ENCODE measurements around the gene DHCR24. TPM values are rescaled to one million over a fixed set of nuclear protein-coding genes. Genes with fewer than 3 reads are reported as not detected.

DHCR24 gene
- total RNA-seq, 1 donor = 151 TPM

- TF ChIP-seq CTCF (IDR thresholded peaks at IDR 0.05; ENCODE audit: extremely low read depth, low read depth, low read length) = no peak
- H4K20me1 ChIP-seq (ENCODE audit: insufficient read depth, low read length) = no peaks in the 10 kb centered on the region
- H3K9me3 ChIP-seq (ENCODE audit: low read depth, low read length) = no peaks in the 10 kb centered on the region
- H3K27ac ChIP-seq (ENCODE audit: low read depth, low read length) = peak overlapping the region; percentile 67
- no peak overlapping the region for H2AFZ ChIP-seq (ENCODE audit: low read length)
- no peak overlapping the region for H3K4me3 ChIP-seq (ENCODE audit: insufficient read depth, low read length)
- peak; percentile 47 for DNase-seq (ENCODE audit: insufficient read length, low spot score, missing footprints)
- peaks cover 40% of the 10 kb centered on the region for H3K4me1 ChIP-seq (ENCODE audit: insufficient read depth, low read length)
- H3K4me2 ChIP-seq (ENCODE audit: insufficient read depth, low read length) = no peak overlapping the region
- H3K36me3 ChIP-seq (ENCODE audit: insufficient read depth, low read length) = peaks cover 26% of the 10 kb centered on the region
- H3K79me2 ChIP-seq (ENCODE audit: insufficient read depth, low read length) = peaks cover 4% of the 10 kb centered on the region
- no peaks in the 10 kb centered on the region for H3K27me3 ChIP-seq (ENCODE audit: insufficient read depth, low read length)
These were observed 29.9 kb downstream of the DHCR24 start for GRCh38 chr1:54857141-54857540.

DNA sequence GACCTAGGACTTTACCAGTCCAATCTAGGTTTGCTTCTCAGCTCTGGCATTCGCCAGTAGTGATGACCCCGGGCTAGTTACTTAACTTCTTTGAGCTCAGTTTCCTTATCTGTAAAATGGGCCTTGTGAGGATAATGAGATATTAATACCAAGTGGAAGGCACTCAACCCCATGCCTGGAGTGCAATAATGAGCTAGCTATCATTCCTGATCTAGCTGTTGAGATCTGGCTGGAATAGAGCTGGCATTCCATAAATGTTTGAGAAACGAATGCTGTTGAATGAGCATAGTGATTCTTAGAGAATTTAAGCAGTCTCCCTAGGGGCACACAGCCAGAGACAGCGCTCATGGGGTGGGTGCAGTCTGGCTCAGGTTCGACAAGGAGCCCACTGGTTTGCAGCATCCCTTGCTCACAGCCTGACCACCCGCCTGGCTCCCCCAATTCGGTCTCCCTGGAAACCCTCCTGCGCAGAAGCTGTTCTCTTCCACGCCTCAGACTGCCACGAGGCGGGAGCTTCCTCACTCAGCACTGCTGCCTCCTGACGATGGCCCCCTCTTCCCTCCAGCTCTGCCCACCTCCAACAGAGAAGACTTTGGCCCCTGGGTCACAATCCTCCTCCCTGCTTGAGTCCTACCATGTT lies 32.5 kb downstream of the DHCR24 start:
- Histone ChIP-seq H4K20me1 (ENCODE audit: insufficient read depth, low read length) (no peaks in the 10 kb centered on the region), H3K4me1 (ENCODE audit: insufficient read depth, low read length) (peaks cover 43% of the 10 kb centered on the region), H3K79me2 (ENCODE audit: insufficient read depth, low read length) (peaks cover 3% of the 10 kb centered on the region), H3K27ac (ENCODE audit: low read depth, low read length) (no peak overlapping the region), H3K4me2 (ENCODE audit: insufficient read depth, low read length) (no peak overlapping the region), H2AFZ (ENCODE audit: low read length) (no peak overlapping the region), H3K27me3 (ENCODE audit: insufficient read depth, low read length) (no peaks in the 10 kb centered on the region), H3K36me3 (ENCODE audit: insufficient read depth, low read length) (peaks cover 36% of the 10 kb centered on the region), H3K4me3 (ENCODE audit: insufficient read depth, low read length) (no peak overlapping the region), H3K9me3 (ENCODE audit: low read depth, low read length) (no peaks in the 10 kb centered on the region)
- no peak for TF ChIP-seq CTCF (IDR thresholded peaks at IDR 0.05; ENCODE audit: extremely low read depth, low read depth, low read length)
- peak; percentile 82 for DNase-seq (ENCODE audit: insufficient read length, low spot score, missing footprints)

GRCh38 chr1:54853793-54854370 lies 33.1 kb downstream of the DHCR24 start:
- no peak overlapping the region for H3K27ac ChIP-seq (ENCODE audit: low read depth, low read length)
- TF ChIP-seq CTCF (IDR thresholded peaks at IDR 0.05; ENCODE audit: extremely low read depth, low read depth, low read length) = no peak
- no peaks in the 10 kb centered on the region for H3K27me3 ChIP-seq (ENCODE audit: insufficient read depth, low read length)
- no peaks in the 10 kb centered on the region for H4K20me1 ChIP-seq (ENCODE audit: insufficient read depth, low read length)
- DNase-seq (ENCODE audit: insufficient read length, low spot score, missing footprints) = peak; percentile 42
- H3K36me3 ChIP-seq (ENCODE audit: insufficient read depth, low read length) = peaks cover 42% of the 10 kb centered on the region
- H3K79me2 ChIP-seq (ENCODE audit: insufficient read depth, low read length) = peaks cover 3% of the 10 kb centered on the region
- H2AFZ ChIP-seq (ENCODE audit: low read length) = no peak overlapping the region
- peaks cover 44% of the 10 kb centered on the region for H3K4me1 ChIP-seq (ENCODE audit: insufficient read depth, low read length)
- no peak overlapping the region for H3K4me2 ChIP-seq (ENCODE audit: insufficient read depth, low read length)
- H3K4me3 ChIP-seq (ENCODE audit: insufficient read depth, low read length) = no peak overlapping the region
- no peaks in the 10 kb centered on the region for H3K9me3 ChIP-seq (ENCODE audit: low read depth, low read length)

GRCh38 chr1:54853096-54853792 lies 33.8 kb downstream of the DHCR24 start:
- Histone ChIP-seq H4K20me1 (ENCODE audit: insufficient read depth, low read length) (no peaks in the 10 kb centered on the region), H3K4me2 (ENCODE audit: insufficient read depth, low read length) (no peak overlapping the region), H3K4me3 (ENCODE audit: insufficient read depth, low read length) (no peak overlapping the region), H3K36me3 (ENCODE audit: insufficient read depth, low read length) (peaks cover 42% of the 10 kb centered on the region), H3K9me3 (ENCODE audit: low read depth, low read length) (no peaks in the 10 kb centered on the region), H3K79me2 (ENCODE audit: insufficient read depth, low read length) (peaks cover 3% of the 10 kb centered on the region), H3K27me3 (ENCODE audit: insufficient read depth, low read length) (no peaks in the 10 kb centered on the region), H3K27ac (ENCODE audit: low read depth, low read length) (no peak overlapping the region), H3K4me1 (ENCODE audit: insufficient read depth, low read length) (peaks cover 42% of the 10 kb centered on the region), H2AFZ (ENCODE audit: low read length) (no peak overlapping the region)
- no peak for TF ChIP-seq CTCF (IDR thresholded peaks at IDR 0.05; ENCODE audit: extremely low read depth, low read depth, low read length)
- no peak for DNase-seq (ENCODE audit: insufficient read length, low spot score, missing footprints)
